ENCODE measurements around the gene PTPRQ. TPM values are rescaled to one million over a fixed set of nuclear protein-coding genes. Genes with fewer than 3 reads are reported as not detected.

The PTPRQ gene
- total RNA-seq, 2 donors from 2014 or later: 1.9 to 7.4 TPM

DNA sequence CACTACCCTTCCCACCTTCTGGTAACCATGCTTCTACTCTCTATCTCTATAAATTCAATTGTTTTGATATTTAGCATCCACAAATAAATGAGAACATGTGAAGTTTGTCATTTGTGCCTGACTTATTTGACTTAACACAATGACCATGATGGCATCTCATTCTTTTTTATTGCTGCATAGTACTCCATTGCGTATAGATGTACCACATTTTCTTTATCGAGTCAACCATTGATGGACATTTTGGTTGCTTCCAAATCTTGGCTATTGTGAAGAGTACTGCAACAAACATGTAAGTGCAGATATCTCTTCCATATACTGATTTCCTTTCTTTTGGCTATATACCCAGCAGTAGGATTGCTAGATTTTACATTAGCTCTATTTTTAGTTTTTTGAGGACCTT lies 73.6 kb downstream of the PTPRQ start:
- no peak for DNase-seq (ENCODE audit: low spot score)
- 96% methylated on average over 2 of the region's 2 CpGs for WGBS
- no peaks in the 10 kb centered on the region for H3K9me3 ChIP-seq
- H3K27me3 ChIP-seq (replicated peaks; ENCODE audit: insufficient read depth): no peaks in the 10 kb centered on the region
- no peak overlapping the region for H3K27ac ChIP-seq
- H3K36me3 ChIP-seq: no peaks in the 10 kb centered on the region
- no peaks in the 10 kb centered on the region for H3K4me1 ChIP-seq (replicated peaks)
- H3K4me3 ChIP-seq: no peak overlapping the region
- TF ChIP-seq, protein P1, sequence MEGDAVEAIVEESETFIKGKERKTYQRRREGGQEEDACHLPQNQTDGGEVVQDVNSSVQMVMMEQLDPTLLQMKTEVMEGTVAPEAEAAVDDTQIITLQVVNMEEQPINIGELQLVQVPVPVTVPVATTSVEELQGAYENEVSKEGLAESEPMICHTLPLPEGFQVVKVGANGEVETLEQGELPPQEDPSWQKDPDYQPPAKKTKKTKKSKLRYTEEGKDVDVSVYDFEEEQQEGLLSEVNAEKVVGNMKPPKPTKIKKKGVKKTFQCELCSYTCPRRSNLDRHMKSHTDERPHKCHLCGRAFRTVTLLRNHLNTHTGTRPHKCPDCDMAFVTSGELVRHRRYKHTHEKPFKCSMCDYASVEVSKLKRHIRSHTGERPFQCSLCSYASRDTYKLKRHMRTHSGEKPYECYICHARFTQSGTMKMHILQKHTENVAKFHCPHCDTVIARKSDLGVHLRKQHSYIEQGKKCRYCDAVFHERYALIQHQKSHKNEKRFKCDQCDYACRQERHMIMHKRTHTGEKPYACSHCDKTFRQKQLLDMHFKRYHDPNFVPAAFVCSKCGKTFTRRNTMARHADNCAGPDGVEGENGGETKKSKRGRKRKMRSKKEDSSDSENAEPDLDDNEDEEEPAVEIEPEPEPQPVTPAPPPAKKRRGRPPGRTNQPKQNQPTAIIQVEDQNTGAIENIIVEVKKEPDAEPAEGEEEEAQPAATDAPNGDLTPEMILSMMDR (IDR thresholded peaks at IDR 0.05): no peak
- TF ChIP-seq POLR2AphosphoS5 (IDR thresholded peaks at IDR 0.05) (no peak), POLR2A (IDR thresholded peaks at IDR 0.05) (no peak)
- intact Hi-C loops (cut with DNase I): no loop called here

DNA sequence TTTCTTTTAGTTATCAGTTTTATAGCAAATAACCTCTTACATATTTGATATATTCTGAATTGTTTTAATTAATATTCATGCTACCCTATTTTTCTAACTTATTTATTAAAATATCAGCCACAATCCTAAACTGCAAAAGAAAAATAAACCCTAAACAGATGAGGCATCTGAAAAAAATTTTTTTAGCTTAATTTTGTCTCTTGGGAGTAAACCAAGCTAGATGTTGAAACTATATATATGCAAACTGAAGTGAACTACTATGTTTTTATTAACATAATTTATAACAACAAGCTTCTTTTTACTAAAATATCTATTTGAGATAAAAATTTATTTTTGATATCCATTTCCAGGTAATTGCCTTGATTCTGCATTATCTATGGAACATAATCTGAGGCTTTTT lies 87.6 kb downstream of the PTPRQ start:
- no peak for DNase-seq (ENCODE audit: low spot score)
- H3K4me1 ChIP-seq (replicated peaks): no peaks in the 10 kb centered on the region
- H3K9me3 ChIP-seq: no peaks in the 10 kb centered on the region
- no peaks in the 10 kb centered on the region for H3K27me3 ChIP-seq (replicated peaks; ENCODE audit: insufficient read depth)
- H3K4me3 ChIP-seq: no peak overlapping the region
- intact Hi-C loops (cut with DNase I): no loop called here
- no peaks in the 10 kb centered on the region for H3K36me3 ChIP-seq
- TF ChIP-seq, protein P1 (IDR thresholded peaks at IDR 0.05): no peak
- TF ChIP-seq POLR2AphosphoS5 (IDR thresholded peaks at IDR 0.05) (no peak), POLR2A (IDR thresholded peaks at IDR 0.05) (no peak)
- no peak overlapping the region for H3K27ac ChIP-seq

DNA sequence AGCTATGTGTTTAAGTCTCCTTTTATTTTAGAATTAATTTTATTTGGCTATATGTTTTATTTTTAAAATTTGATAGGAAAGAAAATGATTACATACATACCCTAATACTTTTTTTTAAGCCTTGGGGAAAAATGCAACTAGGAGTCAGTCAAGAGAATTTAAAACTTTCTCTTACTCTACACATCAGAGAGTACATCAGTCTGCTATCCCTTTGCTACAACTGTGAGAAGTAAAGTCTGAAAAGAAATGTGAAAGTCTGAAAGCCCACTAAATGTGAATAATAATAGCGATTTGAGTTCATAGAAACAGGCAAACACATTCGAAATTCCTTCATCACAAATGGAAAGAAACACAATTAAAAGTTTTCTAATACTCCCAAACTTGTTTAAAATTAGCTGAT lies 95.0 kb downstream of the PTPRQ start:
- no peaks in the 10 kb centered on the region for H3K4me1 ChIP-seq (replicated peaks)
- no peak for TF ChIP-seq POLR2A (IDR thresholded peaks at IDR 0.05)
- no peak for TF ChIP-seq POLR2AphosphoS5 (IDR thresholded peaks at IDR 0.05)
- TF ChIP-seq, protein P1 (IDR thresholded peaks at IDR 0.05): no peak
- WGBS: 46% methylated on average over 2 of the region's 2 CpGs
- no peaks in the 10 kb centered on the region for H3K9me3 ChIP-seq
- no peak overlapping the region for H3K4me3 ChIP-seq
- no peak overlapping the region for H3K27ac ChIP-seq
- H3K36me3 ChIP-seq: no peaks in the 10 kb centered on the region
- intact Hi-C loops (cut with DNase I): no loop called here
- no peaks in the 10 kb centered on the region for H3K27me3 ChIP-seq (replicated peaks; ENCODE audit: insufficient read depth)
- no peak for DNase-seq (ENCODE audit: low spot score)

DNA sequence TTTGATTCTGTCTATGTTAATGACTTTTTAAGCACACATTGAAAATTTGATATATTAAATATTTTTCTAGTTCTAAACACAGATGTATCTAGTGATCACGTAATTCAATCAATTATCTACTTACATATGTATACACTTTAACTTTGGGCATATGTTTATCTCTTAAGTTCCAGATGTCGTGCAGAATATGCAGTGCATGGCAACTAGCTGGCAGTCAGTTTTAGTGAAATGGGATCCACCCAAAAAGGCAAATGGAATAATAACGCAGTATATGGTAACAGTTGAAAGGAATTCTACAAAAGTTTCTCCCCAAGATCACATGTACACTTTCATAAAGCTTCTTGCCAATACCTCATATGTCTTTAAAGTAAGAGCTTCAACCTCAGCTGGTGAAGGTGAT lies 105.3 kb downstream of the PTPRQ start:
- H3K36me3 ChIP-seq: no peaks in the 10 kb centered on the region
- H3K4me1 ChIP-seq (replicated peaks): no peaks in the 10 kb centered on the region
- TF ChIP-seq POLR2AphosphoS5 (IDR thresholded peaks at IDR 0.05) (no peak), POLR2A (IDR thresholded peaks at IDR 0.05) (no peak)
- TF ChIP-seq, protein P1 (IDR thresholded peaks at IDR 0.05): no peak
- intact Hi-C loops (cut with DNase I): no loop called here
- H3K4me3 ChIP-seq: no peak overlapping the region
- WGBS: 88% methylated on average over 3 of the region's 3 CpGs
- no peaks in the 10 kb centered on the region for H3K27me3 ChIP-seq (replicated peaks; ENCODE audit: insufficient read depth)
- no peak overlapping the region for H3K27ac ChIP-seq
- H3K9me3 ChIP-seq: no peaks in the 10 kb centered on the region
- DNase-seq (ENCODE audit: low spot score): no peak

DNA sequence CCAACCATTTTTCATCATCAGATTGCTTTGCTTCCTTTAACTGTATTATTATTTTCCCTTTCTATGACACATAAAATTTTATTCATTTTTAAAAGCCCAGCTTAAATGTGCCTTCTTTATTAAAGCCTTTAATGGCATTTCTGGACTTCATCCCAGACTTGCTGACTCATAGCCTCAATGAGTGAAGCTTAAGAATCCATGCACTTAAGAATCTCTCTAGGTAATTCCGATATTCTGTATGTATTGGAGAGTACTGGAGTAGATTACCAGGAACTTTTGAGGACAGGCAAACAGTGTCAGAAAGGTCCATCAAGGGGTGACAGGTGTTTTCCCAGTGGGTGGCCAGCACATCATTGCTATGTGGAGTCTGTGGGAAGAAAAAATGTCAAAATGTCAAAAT lies 107.9 kb downstream of the PTPRQ start:
- no peak for DNase-seq (ENCODE audit: low spot score)
- intact Hi-C loops (cut with DNase I): no loop called here
- H3K36me3 ChIP-seq: no peaks in the 10 kb centered on the region
- H3K4me1 ChIP-seq (replicated peaks): no peaks in the 10 kb centered on the region
- no peaks in the 10 kb centered on the region for H3K27me3 ChIP-seq (replicated peaks; ENCODE audit: insufficient read depth)
- no peak overlapping the region for H3K27ac ChIP-seq
- peak; percentile 18 for TF ChIP-seq POLR2AphosphoS5 (IDR thresholded peaks at IDR 0.05)
- TF ChIP-seq POLR2A (IDR thresholded peaks at IDR 0.05): no peak
- TF ChIP-seq, protein P1 (IDR thresholded peaks at IDR 0.05): no peak
- H3K9me3 ChIP-seq: no peaks in the 10 kb centered on the region
- WGBS: 10% methylated on average over 1 of the region's 1 CpG
- no peak overlapping the region for H3K4me3 ChIP-seq

All from prostate gland (tissue), 2 donors.